Mesothelial cell of epicardium (in vitro differentiated cells): ENCODE results near the gene NF1. TPM values are rescaled to one million over a fixed set of nuclear protein-coding genes. Genes with fewer than 3 reads are reported as not detected.
"Not testable (repeated sequence)": the region's sequence is repeated elsewhere in the genome, so short reads cannot be mapped to it uniquely, and the experiment has no call there.

Experiments
- DNase-seq, 2 experiments: peaks; one replicate each; pipeline ENCODE4 v3.0.0; 2021; ENCODE audit warnings: low spot score in 2 of 2; ENCODE audit not compliant: unreplicated experiment in 2 of 2
- H3K27ac Mint-ChIP-seq: 2 replicates; pipeline ENCODE4 v1.8.0; 2021; ENCODE audit warnings: mixed read lengths
- H3K27me3 Mint-ChIP-seq: 2 replicates; pipeline ENCODE4 v1.8.0; 2021; ENCODE audit warnings: low read depth, mixed read lengths
- H3K36me3 Mint-ChIP-seq: 2 replicates; pipeline ENCODE4 v1.8.0; 2021; ENCODE audit warnings: mixed read lengths
- H3K4me1 Mint-ChIP-seq: 2 replicates; pipeline ENCODE4 v1.8.0; 2021; ENCODE audit warnings: mixed read lengths
- H3K4me3 Mint-ChIP-seq: 2 replicates; pipeline ENCODE4 v1.8.0; 2021; ENCODE audit warnings: mild to moderate bottlenecking, moderate library complexity, mixed read lengths
- H3K9me3 Mint-ChIP-seq: 2 replicates; pipeline ENCODE4 v1.8.0; 2021; ENCODE audit warnings: mixed read lengths
- CTCF ChIP-seq: fragments of 200-600 bp; sonication (generic); IDR thresholded peaks from one replicate; pipeline ENCODE4 v1.5.0; 2021; ENCODE audit warnings: antibody characterized with exemption; ENCODE audit not compliant: unreplicated experiment
- total RNA-seq: library from RNA; stranded (reverse); gene quantifications from 3 replicates; pipeline ENCODE4 v1.2.1, GENCODE V29; 2021

Gene NF1
- total RNA-seq, 1 donor from 2014 or later: 104 TPM

GRCh38 chr17:31079731-31080130 is 15.0 kb upstream of the NF1 start:
- no peak overlapping the region for H3K27ac Mint-ChIP-seq
- TF ChIP-seq CTCF: no peak
- DNase-seq: no peak

GRCh38 chr17:31085563-31085962 is 9.2 kb upstream of the NF1 start:
- no peaks in the 10 kb centered on the region for H3K27me3 Mint-ChIP-seq
- no peak for DNase-seq
- peaks cover 4% of the 10 kb centered on the region for H3K9me3 Mint-ChIP-seq
- no peak overlapping the region for H3K4me3 Mint-ChIP-seq
- H3K27ac Mint-ChIP-seq: no peak overlapping the region
- TF ChIP-seq CTCF: no peak
- H3K36me3 Mint-ChIP-seq: no peaks in the 10 kb centered on the region
- H3K4me1 Mint-ChIP-seq: peaks cover 5% of the 10 kb centered on the region

More at GRCh38 chr17:31079731-31080130, 15.0 kb upstream of the NF1 start:
- no peaks in the 10 kb centered on the region for H3K27me3 Mint-ChIP-seq
- no peaks in the 10 kb centered on the region for H3K36me3 Mint-ChIP-seq
- peaks cover 4% of the 10 kb centered on the region for H3K9me3 Mint-ChIP-seq
- peaks cover 20% of the 10 kb centered on the region for H3K4me1 Mint-ChIP-seq
- no peak overlapping the region for H3K4me3 Mint-ChIP-seq

- Mint-ChIP-seq H3K4me1 (peaks cover 1% of the 10 kb centered on the region), H3K36me3 (peaks cover 5% of the 10 kb centered on the region), H3K27me3 (no peaks in the 10 kb centered on the region), H3K4me3 (no peak overlapping the region), H3K27ac (no peak overlapping the region), H3K9me3 (no peaks in the 10 kb centered on the region)
- DNase-seq: no peak
- TF ChIP-seq CTCF: no peak
Measured at GRCh38 chr17:31089471-31089870, 5.3 kb upstream of the NF1 start.

GRCh38 chr17:31090650-31091049 is 4.1 kb upstream of the NF1 start:
- H3K4me3 Mint-ChIP-seq, H3K9me3 Mint-ChIP-seq, H3K27ac Mint-ChIP-seq, H3K27me3 Mint-ChIP-seq, DNase-seq, H3K36me3 Mint-ChIP-seq, H3K4me1 Mint-ChIP-seq: not testable (repeated sequence)

GRCh38 chr17:31092475-31093064 is 2.2 kb upstream of the NF1 start:
- Mint-ChIP-seq H3K4me1 (peaks cover 15% of the 10 kb centered on the region), H3K4me3 (no peak overlapping the region), H3K27ac (peak overlapping the region; percentile 72), H3K36me3 (peaks cover 5% of the 10 kb centered on the region), H3K27me3 (no peaks in the 10 kb centered on the region), H3K9me3 (no peaks in the 10 kb centered on the region)
- DNase-seq: no peak
- TF ChIP-seq CTCF: no peak

- peak overlapping the region; percentile 98 for H3K27ac Mint-ChIP-seq
- H3K36me3 Mint-ChIP-seq: peaks cover 5% of the 10 kb centered on the region
Measured at GRCh38 chr17:31093866-31094599, 744 bp upstream of the NF1 start.

More at GRCh38 chr17:31093866-31094599, 744 bp upstream of the NF1 start:
- no peaks in the 10 kb centered on the region for H3K9me3 Mint-ChIP-seq
- peaks cover 16% of the 10 kb centered on the region for H3K4me1 Mint-ChIP-seq
- no peaks in the 10 kb centered on the region for H3K27me3 Mint-ChIP-seq
- DNase-seq: no peak
- peak overlapping the region; percentile 94 for H3K4me3 Mint-ChIP-seq
- no peak for TF ChIP-seq CTCF
